ENCODE data around the gene TMEM185B.
"Not testable (repeated sequence)": the region's sequence is repeated elsewhere in the genome, so short reads cannot be mapped to it uniquely, and the experiment has no call there.

Gene TMEM185B

DNA sequence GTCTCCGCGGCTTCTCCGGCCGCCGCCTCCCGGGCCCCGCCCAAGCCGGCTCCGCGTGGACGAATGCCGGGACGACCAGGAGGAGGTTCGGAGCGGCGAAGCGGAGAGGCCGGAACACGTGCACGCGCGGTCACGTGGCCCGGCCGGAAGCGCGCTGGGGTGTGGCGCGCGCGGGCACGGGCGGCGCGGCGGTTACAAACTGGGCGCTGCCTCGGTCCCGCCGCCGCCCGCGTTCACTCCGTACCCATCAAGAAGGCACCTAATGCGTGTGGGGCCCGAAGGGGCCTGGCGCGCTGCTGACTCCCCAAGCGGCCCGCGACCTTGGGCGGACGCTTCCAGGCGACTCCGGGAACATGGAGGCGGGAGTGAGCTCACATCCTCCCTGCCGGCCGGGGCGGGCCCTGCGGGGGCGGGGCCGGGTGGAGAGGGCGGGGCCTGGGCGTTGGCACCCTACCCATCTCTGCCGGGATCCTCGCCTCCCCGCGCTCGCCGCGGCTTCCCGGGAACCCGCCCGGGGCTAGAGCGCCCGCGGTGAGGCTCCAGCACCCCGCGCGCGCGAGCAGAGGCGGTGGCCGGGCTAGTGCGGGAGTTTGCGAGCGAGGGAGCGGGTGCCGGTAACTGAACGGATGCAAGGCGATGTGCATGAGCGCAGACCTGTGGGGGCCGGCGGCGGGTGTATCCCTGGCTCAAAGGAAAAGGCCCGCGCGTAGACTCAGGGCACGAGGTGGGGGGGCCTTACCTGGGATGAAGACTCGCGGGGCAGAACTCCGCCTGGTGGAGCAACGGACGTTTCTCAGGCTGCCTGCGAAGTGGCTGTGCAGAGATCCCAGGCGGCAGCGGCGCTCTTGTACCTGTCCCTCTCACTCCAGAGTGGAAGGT is at the start of gene TMEM185B:
Gene TMEM185B (minus strand): TSS at position 367 of the 879 bp plus-strand sequence. CDS start 424 bp downstream, outside the sequence.
- peak; percentile 76 to 95 for DNase-seq

DNA sequence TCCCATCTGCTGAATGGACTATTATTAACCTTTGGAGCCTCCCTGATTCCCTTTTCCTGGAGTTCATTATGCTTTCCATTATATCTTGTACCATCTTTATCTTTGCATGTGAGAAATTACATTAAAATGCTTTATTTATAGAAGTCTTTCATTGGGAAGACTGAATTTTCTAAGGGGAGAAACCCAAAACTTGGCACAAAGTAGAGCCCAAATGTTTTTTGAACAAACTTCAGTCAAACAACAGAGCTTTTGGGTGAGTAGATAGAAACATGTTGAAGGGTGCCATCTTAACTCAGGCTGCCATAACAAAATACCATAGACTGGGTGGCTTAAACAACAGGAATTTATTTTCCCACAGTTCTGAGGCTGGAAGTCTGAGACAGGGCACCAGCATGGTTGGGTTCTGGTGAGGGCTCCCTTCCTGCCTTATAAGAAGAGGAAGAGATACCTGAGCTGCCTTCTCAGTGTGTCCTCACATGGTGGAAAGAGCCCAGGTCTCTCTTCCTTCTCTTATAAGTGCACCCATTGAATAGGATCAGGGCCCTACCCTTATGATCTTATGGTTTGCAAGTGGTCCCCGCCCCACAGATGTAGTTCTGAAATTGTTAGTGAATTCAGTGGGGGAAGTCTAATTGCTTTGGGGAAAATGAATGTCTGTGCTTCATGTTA is 48.6 kb upstream of the TMEM185B start:
- DNase-seq = no peak

DNA sequence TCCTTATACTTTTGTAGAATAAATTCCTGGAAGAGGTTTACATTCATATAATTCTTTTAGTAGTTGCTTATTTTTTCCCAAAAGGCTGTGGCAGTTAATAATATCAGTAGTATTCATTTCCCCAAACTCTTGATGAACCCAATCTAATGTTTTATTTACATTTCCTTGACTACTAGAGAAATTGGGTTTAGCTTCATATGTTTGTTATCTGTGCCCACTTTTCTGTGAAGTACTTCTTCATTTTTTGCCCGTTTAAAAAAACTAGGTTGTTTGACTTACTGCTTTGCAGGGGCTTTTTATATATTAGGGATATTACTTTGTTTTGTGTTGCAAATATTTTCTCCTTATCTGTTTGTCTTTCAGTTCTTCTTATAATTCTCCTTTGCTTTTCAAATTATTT is 46.6 kb upstream of the TMEM185B start:
- no peak for DNase-seq

DNA sequence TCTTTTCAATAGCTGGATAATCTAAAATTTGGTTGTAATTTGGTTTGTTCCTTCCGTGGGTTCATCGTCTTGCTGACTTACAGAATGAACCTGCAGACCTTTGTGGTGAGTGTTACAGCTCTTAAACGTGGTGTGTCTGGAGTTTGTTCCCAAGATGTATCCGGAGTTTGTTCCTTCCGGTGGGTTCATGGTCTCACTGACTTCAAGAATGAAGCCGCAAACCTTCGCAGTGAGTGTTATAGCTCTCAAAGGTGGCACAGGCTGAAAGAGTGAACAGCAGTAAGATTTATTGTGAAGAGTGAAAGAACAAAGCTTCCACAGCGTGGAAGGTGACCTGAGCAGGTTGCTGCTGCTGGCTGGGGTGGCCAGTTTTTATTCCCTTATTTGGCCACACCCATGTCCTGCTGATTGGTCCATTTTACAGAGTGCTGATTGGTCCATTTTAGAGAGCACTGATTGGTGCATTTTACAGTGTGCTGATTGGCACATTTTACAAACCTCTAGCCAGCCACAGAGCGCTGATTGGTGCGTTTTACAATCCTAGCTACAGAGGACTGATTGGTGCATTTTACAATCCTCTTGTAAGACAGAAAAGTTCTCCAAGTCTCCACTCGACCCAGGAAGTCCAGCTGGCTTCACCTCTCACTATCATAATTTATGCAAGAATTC is 46.0 kb upstream of the TMEM185B start:
- no peak for DNase-seq

DNA sequence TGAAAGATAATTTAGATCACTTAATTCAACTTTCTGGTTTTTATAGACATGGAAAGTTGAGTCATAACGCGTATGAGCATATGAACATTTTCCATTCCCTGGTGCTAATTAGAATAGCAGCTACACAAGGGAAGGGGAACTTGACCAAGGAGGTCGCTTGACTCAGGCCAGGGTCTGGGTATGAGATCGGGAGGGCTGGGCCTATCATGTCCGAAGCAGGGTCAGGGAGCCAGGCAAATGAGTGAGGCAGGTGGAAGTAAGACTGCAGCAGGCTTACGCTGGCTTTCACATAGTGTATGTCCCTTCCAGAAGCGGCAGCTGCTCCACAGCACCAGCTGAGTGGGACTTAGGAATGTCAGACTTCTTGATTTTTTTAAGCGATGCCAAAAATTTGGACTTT is 44.1 kb upstream of the TMEM185B start:
- peak in 1 of 2 experiments; percentile 45 for DNase-seq

DNA sequence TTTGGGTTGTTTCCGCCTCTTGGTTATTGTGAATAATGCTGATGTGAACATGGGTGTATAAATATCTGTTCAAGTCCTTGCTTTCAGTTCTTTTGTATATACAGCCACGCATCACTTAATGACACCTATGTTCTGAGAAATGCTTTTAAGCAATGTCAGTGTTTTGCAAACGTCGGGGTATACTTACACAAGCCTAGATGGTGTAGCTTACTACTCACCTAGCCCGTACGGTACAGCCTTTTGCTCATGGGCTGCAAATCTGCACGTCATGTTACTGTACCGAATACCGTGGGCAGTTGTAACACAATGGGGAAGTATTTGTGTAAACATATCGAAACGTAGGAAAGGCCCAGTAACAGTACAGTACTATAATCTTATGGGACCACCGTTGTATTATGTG is 41.8 kb upstream of the TMEM185B start:
- peak; percentile 41 to 63 for DNase-seq

DNA sequence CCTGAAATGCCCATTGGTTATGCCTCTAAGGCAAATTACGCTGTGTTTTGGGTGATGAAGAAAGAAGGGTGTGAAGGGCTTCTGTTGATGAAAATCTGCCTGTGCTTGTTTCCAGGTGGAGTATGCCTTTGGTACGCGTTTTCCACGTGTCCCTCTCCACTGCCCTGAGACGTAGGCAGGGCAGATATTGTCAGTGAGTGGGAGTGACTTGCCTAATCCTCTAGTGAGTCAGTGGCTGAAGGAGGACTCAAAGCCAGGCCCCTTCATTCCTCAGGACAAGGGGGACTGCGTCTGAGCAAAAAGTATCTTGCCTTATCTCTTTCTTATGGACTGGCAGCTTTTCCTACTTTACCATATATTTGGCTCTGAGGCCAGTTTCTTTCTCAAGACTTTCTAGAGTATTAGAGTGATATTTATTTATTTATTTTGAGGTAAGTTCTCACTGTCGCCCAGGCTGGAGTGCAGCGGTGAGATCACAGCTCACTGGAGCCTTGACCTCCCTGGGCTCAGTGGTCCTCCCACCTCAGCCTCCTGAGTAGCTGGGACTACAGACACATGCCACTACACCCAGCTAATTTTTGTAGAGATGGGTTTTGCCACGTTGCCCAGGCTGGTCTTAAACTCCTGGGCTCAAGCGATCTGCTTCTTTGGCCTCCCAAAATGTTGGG is 39.7 kb upstream of the TMEM185B start:
- DNase-seq = no peak

DNA sequence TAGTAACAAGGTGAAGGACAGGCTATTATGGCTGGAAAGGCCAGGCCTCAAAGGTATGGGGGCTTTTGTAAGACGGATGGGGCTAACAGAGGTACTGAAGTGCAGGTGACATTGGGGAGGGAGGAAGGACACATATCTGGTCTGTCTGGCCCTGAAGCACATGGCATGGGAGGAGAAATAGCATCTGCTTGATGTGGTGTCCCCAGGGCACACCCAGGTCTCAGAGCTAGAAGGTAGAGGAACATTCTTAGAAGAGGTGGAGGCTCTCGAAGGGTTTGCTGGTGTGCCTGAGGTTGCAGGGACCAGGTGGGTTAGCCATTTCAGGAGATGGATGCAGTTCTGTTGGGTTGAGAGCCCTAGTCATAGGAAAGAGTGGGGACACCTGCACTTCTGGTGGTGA is 39.0 kb upstream of the TMEM185B start:
- DNase-seq = no peak

DNA sequence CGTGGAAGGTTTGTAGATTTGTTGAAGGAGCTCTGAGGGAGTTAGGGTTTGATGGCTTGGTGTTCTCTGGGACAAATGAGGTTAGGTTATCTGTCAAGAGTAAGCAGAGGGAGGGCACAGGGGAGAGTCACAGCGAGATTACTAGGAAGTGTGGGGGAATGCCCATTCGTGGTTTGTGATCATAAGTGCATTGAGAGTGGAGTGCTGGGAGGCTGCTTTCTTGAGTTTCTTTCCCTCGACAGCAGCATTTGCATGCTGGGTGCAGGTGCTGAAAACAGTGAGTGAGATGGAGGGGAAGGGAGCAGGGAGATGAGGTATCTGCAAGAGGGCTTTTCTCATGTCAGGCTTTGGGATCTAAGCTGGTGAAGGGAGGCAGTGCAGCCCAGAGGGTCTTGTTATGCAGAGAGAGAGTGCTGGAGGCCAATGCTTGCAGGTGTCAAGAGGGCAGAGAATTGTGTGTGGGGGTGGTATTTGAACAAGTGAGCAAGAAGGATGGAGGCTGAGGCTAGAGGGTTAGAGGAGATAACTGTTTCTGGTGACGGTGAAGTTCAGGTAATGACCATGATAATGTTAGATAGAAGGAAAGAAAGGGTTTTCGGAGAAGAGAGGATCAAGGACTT is 38.3 kb upstream of the TMEM185B start:
- DNase-seq = peak; percentile 35 to 67

DNA sequence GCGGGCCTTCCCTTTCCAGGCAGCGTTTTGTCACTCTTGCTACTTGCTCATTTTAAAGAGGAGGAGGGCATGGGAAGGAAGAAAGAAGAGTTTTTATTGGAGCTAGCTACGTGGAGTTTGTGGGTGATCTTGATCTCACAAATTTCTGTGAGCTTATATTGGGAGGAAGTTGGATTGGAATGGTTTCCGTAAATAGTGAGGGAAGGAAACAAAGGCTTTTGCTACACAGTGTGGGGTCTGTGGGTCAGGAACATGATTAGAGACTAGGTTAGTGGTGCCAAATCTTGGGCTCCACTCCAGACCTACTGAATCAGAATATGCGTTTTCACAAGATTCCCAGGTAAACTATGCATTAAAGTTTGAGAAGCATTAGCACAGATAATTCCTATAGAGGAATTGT is 37.5 kb upstream of the TMEM185B start:
- no peak for DNase-seq

DNA sequence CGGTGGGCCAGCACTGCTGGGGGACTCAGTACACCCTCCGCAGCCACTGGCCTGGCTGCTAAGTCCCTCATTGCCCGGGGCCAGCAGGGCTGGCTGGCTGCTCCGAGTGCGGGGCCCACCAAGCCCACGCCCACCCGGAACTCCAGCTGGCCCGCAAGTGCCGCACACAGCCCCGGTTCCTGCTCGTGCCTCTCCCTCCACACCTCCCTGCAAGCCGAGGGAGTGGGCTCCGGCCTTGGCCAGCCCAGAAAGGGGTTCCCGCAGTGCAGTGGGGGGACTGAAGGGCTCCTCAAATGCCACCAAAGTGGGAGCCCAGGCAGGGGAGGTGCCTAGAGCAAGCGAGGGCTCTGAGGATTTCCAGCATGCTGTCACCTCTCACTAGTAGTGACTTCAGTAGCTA is 36.7 kb upstream of the TMEM185B start:
- DNase-seq = not testable (repeated sequence)

DNA sequence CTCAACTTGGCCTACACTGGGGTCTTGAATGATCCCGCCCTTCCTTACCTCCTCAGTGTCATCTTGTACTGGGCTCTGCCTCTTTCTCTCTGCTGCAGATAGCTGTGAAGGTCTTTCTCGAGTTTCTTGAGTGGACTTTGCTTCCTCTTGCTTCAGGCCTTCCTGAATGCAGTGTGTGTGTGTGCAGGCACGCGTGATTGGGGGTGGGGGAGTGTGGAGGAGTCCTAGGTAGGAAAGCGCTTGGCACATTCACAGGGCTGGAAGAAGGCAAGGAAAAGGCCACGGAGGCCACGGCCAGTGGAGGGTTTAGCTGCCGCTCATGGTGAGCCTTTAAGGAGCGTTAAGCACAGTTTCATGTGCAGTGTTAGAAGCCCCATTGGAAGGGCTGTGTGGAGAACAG is 35.0 kb upstream of the TMEM185B start:
- DNase-seq = no peak

DNA sequence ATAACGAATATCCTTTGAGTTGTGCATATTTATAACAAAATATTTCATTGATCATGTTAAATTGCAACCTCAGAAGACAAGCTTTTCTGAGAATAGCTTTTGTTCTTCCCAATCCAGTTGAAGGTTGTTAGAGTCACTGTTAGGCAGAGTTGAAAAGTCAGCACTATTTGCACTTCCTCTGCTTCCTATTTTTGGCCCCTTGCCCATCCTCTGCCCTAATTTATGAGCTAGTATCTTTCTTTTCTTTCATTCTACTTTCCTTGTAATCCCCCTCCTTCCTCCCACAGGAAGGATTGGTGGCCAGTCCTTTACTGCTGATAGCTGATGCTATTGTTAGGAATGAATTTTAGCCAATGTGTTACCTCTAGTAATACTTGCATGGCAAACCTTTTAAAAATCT is 34.3 kb upstream of the TMEM185B start:
- DNase-seq = no peak

DNA sequence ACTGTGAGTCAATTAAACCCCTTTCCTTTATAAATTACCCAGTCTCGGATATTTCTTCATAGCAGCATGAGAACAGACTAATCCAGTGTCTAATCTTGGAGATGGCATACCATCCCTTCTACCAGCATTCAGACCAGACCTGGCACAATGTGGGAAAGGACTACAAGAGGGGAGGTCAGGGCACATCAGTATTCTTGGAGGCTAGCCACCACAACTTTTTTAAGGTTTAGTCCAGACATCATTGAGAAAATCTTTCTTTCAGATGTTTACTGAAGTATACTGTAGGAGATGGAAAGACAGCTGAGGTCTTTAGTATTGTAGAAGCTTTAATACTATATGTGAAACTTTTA is 33.4 kb upstream of the TMEM185B start:
- DNase-seq = no peak

DNA sequence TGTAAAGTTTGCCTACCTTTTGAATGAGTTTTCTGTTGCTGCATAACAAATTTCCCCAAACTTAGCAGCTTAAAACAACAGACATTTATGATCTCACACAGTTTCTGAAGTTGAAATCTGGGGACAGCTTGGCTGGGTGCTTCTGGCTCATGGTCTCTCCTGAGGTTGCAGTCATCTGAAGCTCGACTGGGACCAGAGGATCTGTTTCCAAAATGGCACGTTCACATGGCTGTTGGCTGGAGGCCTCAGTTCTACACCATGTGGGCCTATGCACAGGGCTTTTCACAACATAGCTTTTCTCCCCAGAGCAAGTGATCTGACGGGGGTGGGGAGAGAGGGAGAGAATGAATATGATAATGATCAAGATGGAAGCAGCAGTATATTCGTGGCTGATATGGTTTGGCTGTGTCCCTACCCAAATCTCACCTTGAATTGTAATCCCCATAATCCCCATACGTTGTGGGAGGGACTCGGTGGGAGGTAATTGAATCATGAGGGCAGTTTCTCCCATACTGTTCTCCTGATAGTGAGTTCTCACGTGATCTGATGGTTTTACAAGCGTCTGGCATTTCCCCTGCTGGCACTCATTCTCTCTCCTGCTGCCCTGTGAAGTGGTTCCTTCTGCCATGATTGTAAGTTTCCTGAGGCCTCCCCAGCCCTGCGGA is 32.9 kb upstream of the TMEM185B start:
- DNase-seq = no peak

DNA sequence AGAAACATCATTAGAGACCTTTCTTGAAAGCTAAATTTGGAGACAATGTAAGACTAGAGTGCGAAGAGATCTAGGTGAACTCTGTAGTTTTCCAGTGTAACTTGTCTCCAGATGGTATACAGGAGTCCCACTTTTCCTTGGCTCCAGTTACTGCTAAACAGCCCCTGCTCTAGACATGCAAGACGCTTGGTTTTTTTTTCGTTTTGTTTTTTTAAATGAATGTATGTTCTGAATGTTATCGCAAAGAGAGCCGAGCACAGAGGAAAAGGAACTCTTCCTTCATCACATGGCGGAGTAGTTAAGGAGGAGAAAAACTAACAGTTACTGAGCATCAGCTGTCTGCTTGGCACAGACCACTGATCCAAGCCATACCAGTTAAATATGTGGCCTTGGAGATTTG is 31.9 kb upstream of the TMEM185B start:
- no peak for DNase-seq

DNA sequence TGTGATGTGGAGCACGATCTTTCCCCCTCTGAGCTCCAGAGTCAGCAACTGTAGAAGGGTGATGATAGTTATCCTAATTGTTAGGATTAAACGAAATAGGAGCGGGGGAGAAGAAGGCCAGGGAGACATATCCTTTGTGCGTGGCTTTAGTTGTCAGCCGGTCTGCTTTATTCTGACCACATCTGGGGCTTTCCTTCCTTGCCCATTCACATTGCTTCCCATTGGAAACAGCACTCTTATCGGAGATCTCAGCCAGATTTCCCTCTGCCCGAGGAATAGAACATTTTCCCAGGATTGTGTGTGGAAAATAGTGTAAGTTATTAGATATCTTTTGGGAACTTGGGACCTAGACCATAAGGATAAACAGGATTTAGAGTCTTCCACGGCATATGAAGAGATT is 31.0 kb upstream of the TMEM185B start:
- DNase-seq = no peak

DNA sequence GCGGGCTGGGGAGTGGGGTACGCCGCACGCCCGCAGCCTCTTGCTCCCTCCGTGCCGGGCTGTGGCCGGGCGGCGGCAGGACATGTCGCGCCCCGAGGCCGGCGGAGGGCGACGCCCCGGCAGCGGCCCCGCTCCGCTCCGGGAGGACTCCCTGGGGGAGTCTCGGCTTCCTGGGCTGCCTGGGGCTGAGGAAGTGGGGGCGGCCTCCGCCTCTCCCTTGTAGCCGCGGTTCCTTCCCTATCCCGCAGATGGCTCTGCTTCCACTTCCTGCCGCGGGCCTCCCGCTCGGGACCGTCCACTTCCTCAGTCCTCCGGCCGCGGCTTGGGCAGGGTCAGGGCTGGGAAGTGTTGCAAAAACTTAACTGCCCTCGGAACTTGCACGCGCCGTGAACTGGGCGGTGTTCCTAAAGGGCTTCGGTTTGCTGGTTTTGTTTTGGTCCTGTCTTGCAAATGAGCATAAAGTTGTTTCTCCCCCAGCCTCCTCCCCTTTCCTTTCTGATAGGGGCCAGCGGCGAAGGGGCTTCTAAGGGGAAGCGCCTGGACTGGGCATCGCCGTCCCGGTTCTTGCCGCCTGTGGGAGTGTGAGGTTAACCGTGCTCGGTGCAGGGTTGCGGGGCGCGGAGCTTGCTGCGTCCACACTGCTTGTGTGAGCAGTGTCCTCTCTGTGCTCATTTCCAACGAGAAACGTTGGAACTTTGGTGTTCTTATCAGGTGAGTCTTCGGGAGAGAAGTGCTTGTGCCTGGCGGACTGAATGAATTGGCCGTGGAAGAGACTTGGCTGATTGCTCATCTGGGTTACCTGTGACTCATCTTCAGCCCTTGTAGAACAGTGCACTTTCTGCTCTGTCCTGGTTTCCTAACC is 30.1 kb upstream of the TMEM185B start:
- peak; percentile 32 to 82 for DNase-seq

DNA sequence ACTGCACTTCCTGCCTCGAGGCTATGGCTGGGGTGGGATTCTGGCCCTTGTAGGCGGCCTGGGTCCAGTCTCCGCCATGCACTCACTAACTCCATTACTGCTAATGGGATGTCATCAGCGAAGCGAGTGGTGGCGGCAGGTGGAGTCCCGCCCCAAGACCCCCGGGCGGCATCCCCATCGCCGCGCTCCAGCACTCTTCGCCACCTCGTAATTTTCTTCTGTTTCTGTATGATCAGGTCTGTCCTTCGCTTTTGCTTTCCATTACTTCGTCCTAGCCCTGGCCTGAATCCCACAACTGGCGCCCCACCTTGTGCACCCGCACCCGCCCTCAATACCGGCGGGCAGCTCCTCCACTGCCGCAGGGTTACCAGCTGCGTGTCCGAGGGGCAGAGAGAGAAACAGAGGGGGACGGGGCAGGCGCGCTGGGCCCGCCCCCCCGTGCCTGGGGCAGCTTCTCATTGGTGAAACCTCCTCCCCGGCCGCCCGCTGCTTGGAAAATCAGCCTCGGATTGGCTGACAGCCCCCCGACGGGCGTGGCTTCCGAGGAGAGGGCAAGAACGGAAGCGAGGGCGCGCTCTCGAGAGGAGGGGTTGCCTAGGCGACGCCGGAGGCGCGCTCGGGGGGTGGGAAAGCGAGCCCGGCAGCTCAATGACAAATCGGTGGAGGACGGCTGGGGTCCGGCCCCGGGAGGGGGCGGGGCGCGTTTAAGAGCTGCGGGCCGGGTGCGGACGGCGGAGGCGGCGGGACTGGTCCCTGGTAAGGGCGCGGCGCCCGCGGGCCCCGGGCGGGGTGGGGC is 29.2 kb upstream of the TMEM185B start, which contains the start of gene RALB:
Gene RALB (plus strand): TSS at position 628 of the 796 bp plus-strand sequence. CDS start 25,813 bp downstream, outside the sequence.
- DNase-seq = peak; percentile 96 to 99

DNA sequence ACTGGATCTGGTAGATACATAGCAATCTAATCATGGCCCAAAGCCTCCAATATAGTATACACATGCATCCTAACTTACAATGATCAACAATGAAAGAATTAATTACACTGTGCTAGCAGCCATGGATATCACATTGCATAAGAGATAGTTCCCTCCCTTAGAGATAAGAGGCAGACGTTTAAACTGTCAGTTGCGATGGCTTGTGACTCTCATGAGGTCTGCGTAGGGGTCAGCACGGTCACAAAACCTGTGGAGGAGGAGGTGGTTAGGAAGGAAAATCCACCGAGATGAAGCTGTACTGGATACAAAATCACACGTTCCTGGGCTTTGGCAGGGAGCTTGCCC is 28.7 kb upstream of the TMEM185B start:
- DNase-seq = peak in 1 of 2 experiments; percentile 51
